ENCODE results near the gene HS3ST4. TPM values are rescaled to one million over a fixed set of nuclear protein-coding genes. Genes with fewer than 3 reads are reported as not detected.

The HS3ST4 gene
- total RNA-seq, 1 donor from 2014 or later, result not detected

GRCh38 chr16:26186091-26186615, 494.4 kb downstream of the HS3ST4 start:
- no peak for DNase-seq (ENCODE audit: low read depth)
